Measurements from ENCODE around the gene ZFHX3.

Gene ZFHX3

DNA sequence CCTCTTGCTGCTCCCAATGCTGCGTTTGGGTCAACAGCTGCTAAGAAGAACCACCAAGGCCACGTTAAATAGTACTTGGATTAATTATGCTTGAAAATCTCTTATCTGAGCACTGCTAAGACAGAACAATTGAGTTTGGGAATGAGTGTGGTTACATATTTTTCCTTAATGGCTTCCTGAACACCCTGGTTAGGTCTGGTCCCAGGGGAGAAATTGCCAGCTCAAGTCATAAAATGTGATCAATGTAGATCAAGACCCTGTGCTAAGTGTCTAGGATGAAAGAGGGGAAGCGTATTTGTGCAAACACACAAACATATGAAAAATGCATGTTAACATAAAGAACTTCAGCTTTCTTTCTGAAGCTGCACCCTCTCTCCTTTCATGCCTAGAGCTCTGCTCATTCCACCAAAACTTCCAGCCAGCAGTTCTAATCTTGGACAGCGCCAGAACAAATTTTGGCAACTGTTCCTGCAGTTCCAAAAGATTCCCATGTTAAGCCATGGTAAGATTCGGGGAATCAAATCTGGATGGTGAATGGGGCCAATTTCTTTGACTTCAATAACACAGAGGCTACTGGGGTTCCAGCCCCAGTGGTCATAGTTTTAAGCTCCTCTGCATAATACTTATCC is 72.0 kb downstream of the ZFHX3 start:
- DNase-seq (ENCODE audit: low read depth) = no peak

DNA sequence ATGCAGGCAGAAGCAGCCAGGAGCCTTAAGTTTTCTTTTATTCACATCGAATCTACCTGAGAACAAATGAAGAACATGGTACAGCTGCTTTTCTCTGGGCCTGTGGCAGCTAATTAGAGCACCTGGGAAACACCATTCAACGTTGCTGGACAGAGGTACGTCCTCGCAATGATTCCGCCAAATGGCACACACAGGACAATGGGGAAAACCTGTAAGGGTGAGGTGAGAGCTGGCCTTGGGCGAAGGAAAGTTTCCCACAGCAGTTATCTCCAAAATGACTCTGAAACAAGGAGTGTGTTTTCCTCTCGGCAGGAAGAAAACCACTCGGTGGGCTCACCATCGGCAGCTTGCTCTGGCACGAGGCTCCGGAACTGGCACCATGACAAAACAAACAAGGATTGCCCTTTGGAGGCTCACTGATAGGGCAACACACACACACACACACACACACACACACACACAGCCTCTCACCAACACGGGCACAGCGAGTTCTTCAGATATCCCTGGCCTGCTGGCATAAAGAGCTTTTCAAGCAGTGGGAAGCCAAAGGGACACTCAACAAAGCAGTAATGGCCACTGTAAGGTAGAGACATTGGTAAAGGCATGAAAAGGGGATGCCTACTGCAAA is 73.7 kb downstream of the ZFHX3 start:
- no peak for DNase-seq (ENCODE audit: low read depth)

- no peak for DNase-seq (ENCODE audit: low read depth)
Observed at GRCh38 chr16:72972878-72973571, 74.9 kb downstream of the ZFHX3 start.

DNA sequence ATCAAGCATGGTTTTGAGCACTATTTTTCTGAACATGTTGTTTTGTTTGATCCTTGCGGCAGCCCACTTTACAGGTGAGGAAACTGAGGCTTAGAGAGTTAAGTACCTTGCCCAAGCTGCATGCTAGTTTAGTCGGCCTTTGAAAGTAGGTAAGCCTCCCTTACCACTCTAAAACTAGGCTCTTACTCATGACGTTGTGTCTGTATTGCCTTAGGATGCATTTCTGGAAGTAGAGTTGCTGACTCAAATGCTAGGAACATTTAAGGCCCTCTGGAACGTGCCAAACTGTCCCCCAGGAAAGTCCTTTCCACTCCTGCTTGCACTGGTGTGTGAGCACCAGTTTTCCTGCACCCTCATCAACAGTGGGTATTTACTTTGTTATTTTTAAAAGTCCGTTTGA is 76.6 kb downstream of the ZFHX3 start:
- no peak for DNase-seq (ENCODE audit: low read depth)

DNA sequence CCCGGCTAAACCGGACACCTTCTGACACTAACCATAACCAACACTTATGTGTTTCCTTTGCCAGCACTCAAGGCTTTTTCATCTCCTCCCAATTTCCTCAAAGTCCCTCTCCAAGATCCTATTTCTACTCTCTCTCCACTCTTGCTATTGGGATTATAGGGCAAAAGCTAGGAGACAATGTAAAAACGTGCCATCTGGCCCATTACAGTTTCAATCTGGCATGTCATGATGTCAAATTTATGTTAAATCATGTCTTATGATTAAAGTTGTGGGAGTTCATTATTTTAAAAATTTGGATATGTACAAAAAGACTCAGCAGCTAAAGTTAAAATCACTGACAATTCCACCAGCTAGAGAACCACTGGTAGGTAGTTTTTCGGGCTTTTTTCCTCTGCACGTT is 77.3 kb downstream of the ZFHX3 start:
- no peak for DNase-seq (ENCODE audit: low read depth)

DNA sequence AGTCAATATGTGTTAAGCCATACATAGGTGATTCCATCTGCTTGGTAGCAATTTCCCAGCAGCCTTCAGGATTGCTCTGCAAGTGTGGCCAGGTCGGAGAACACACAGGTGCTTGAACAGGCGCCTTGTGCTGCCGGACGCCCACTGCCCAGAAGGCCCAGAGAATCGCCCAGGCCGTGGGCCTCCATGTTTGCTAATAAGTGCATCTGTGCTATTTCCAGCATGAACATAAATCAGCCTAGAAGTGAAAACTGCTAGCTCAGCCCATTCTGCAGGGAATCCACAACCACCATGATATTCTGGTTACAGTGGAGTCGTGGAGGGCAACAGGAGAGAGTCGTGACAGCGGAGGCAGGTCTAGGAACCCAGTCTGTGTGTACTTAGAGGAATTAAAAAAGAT is 78.1 kb downstream of the ZFHX3 start:
- no peak for DNase-seq (ENCODE audit: low read depth)

- DNase-seq (ENCODE audit: low read depth) = no peak
Observed at GRCh38 chr16:72969146-72969545, 78.8 kb downstream of the ZFHX3 start.

GRCh38 chr16:72967941-72968340 is 80.0 kb downstream of the ZFHX3 start:
- no peak for DNase-seq (ENCODE audit: low read depth)

- no peak for DNase-seq (ENCODE audit: low read depth)
Observed at GRCh38 chr16:72963533-72964315, 84.2 kb downstream of the ZFHX3 start.

- no peak for DNase-seq (ENCODE audit: low read depth)
Observed at GRCh38 chr16:72962347-72962746, 85.6 kb downstream of the ZFHX3 start.

DNA sequence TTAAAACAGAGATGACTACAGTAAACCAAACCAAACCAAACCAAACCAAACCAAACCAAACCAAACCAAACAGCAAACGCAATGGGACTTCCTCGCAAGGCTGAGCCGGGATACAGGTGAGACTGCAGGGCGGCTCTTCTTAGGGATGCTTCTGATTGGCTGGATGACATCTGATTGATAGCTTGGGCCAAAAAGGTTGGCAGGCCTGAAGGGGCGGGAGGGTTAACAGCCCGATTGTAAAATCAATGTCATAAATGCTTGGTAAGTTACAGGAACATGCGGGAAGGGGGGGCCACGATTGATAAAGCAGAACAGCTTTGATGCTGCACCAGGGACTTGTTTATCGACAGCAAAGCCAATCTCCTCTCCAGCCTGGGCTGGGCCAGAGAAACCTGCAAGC is 86.1 kb downstream of the ZFHX3 start:
- DNase-seq (ENCODE audit: low read depth) = no peak

DNA sequence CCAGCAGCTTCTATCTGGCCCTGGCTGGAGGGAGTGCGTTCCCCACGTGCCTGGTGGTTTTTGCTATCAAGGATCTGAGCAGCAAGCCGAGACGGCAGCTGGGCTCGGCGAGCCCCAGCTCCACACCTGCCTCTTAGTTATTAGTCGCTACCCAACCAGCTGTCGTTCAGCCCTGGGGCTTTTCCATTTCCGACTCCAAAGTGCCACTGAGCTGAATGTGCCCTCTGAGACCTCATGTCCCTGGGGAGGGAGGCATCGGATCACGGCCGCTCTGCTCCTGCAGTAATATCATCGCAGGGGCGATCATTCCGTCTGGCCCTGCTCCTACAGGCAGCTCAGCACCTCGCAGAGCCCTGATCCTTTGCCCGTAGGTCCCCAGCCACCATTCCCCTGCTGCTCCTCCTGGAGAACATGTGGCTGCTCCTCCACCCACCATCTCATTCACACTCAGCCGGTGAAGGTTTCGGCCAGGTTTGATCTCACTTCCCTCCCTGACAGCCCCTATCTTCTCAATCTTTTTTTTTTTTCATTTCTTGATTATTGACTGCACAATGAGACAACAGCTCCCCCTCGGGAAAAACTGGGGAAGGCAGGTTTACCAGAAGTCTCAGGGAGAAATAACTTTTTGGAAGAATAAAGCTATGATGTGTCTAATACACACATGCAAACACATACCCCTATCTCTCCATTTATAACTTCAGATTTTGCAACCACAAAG is 86.7 kb downstream of the ZFHX3 start:
- DNase-seq (ENCODE audit: low read depth) = no peak

GRCh38 chr16:72960101-72960500 is 87.8 kb downstream of the ZFHX3 start:
- DNase-seq (ENCODE audit: low read depth) = no peak

DNA sequence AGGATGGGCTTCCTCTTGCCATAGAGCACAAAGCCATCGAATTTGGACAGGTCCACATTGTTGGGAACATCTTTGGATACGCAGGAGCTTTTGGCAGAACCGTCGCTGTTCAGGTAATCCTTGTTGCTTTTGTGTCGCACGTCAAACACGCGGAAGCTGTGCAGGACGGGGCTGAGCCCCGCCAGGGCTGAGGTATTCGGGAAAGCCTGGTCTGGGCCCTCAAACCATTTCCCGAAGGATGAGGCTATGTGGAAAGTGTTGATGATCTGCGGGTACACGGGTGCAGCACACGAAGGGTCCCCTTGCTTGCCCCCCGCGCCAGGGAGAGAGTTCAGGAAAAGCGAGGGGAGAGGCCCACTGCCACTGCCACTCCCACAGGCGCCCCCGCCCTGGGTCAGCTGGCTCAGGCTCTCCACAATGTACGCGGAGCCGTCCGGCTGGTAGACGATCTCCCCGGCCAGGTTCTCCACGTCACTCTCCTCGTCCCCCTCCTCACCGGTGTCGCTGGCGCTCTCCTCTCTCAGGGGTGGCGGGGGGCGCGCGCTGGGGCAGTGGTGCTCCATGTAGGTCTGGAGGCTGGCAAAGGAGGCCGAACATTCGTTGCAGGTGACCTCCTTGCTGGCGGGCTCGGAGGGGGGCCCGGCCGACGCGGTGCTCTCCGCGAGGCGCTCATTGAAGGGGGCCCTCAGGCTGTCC is 88.5 kb downstream of the ZFHX3 start:
- DNase-seq (ENCODE audit: low read depth) = no peak

GRCh38 chr16:72958522-72959076 is 89.3 kb downstream of the ZFHX3 start:
- DNase-seq (ENCODE audit: low read depth) = no peak

DNA sequence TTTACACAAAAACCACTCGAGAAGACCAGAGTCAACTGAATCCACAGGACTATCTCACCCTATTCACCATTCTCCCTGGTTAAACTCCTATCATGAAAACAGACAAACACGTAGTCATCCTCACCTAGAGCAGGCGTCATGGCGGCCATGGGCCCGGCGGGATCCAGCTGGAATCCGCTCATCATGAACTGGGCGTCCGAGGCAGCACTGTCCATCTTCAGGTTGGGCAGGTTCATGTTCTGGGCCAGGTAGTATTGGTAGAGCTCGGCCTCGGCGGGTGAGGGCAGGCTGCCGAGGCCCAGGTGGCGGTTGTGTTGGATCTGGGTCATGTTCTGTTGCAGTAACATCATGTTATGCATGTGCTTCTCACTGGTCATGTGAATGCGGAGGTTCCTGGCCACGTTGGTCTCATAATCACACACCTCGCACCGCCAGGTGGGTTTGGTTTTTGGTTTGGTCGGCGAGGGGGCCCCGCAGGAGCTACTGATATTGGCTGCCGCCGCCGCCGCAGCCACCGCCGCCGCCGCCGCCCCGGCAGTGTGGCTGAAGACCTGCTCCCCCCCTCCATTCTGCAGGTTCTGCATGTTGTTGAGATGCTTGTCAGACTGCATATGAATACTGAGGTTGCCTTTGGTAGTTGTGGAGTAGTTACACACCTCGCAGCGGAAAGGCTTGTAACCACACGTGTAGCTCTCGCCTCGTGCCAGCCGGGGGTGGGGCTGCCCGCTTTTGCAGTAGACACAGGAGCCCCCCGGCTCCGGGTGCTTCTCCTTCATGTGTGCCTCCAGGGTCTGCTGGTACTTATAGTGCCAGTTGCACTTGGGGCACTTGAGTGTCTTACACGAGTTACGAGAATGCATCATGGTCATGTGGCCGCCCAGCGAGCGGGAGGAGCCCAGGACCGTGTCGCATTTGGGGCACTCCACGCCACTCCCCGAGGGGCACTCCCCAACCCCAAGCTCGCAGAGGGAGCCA is 90.3 kb downstream of the ZFHX3 start:
- no peak for DNase-seq (ENCODE audit: low read depth)

GRCh38 chr16:72956124-72957064 is 91.5 kb downstream of the ZFHX3 start:
- no peak for DNase-seq (ENCODE audit: low read depth)

DNA sequence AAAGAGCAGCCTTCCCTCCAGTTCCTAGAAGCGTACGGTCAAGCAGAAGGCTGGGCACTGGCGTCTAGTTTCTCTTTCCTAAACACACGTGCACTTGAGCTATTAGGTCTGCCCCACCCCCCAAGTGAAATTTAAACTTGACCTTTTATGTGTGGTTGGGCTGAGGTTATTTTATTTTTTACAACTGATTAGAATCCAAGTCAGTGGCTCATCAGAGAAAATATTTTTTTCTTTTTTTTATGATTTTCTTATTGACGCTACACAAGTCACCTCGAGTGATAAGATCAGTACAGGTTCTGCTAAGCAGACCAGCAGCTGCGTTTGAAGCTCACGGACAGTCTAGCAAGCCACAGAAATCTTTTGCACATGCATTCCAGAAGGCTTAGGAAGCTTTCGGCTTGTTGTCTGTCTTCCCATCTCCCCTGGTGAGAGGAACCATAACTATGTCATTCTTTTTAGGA is 95.1 kb downstream of the ZFHX3 start:
- no peak for DNase-seq (ENCODE audit: low read depth)

DNA sequence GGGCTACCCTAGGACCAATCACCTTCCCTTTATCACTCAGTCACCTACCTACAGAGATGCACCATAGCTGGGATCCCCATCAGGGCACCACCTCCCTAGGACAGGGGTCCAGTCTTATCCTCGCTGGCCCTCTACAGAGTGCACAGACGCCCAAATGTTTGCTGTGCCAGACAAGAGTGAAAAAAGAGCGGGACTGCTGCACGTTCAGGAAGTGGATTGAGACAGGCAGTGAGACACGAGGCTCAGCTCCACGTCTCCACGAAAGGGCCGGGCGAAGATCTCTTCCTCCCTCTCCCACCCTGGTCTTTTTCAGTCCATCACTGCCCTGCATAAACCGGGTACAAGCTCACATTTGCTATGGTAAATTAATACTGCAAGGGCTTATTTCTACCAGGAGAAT is 95.5 kb downstream of the ZFHX3 start:
- DNase-seq (ENCODE audit: low read depth) = no peak

Data from stimulated activated CD8-positive, alpha-beta memory T cell treated with anti-CD3 and anti-CD28 coated beads, Interleukin-4, amount 100 ng/mL, for 24 hours (primary cell).